ENCODE measurements around the gene ARL15. TPM values are rescaled to one million over a fixed set of nuclear protein-coding genes. Genes with fewer than 3 reads are reported as not detected.

ARL15 gene
- total RNA-seq, 6 donors from 2014 or later: 6.7 to 36.4 (median 20.7) TPM

- Histone ChIP-seq H3K4me1 (no peaks in the 10 kb centered on the region), H3K4me3 (no peak overlapping the region), H3K36me3 (no peaks in the 10 kb centered on the region), H3K27me3 (no peaks in the 10 kb centered on the region), H3K9me3 (no peaks in the 10 kb centered on the region), H3K27ac (no peak overlapping the region)
- no peak for DNase-seq
- ATAC-seq (ENCODE audit: low FRiP score in 2 of 2): no peak
- TF ChIP-seq CTCF (IDR thresholded peaks at IDR 0.05) (no peak), EP300 (IDR thresholded peaks at IDR 0.05) (no peak), POLR2AphosphoS5 (IDR thresholded peaks at IDR 0.05) (no peak), POLR2A (IDR thresholded peaks at IDR 0.05) (no peak)
- WGBS, 2 donors: 91 to 100% methylated on average over 1 of the region's 1 CpG
Observed at GRCh38 chr5:54040804-54041203, 269.6 kb downstream of the ARL15 start.

GRCh38 chr5:54040018-54040417 lies 270.4 kb downstream of the ARL15 start:
- no peaks in the 10 kb centered on the region for H3K9me3 ChIP-seq
- TF ChIP-seq CTCF (IDR thresholded peaks at IDR 0.05) (no peak), EP300 (IDR thresholded peaks at IDR 0.05) (no peak), POLR2A (IDR thresholded peaks at IDR 0.05) (no peak), POLR2AphosphoS5 (IDR thresholded peaks at IDR 0.05) (no peak)
- ATAC-seq (ENCODE audit: low FRiP score in 2 of 2) (no peak), DNase-seq (no peak)
- H3K36me3 ChIP-seq: no peaks in the 10 kb centered on the region
- no peaks in the 10 kb centered on the region for H3K4me1 ChIP-seq
- 83 to 89% methylated on average over 1 of the region's 1 CpG for WGBS, 2 donors
- H3K27me3 ChIP-seq: no peaks in the 10 kb centered on the region
- no peak overlapping the region for H3K4me3 ChIP-seq
- H3K27ac ChIP-seq: no peak overlapping the region

- WGBS, 2 donors: 73 to 85% methylated on average over 1 of the region's 1 CpG
- H3K36me3 ChIP-seq: no peaks in the 10 kb centered on the region
- no peak overlapping the region for H3K4me3 ChIP-seq
- no peaks in the 10 kb centered on the region for H3K4me1 ChIP-seq
- no peak overlapping the region for H3K27ac ChIP-seq
- no peaks in the 10 kb centered on the region for H3K9me3 ChIP-seq
- TF ChIP-seq EP300 (IDR thresholded peaks at IDR 0.05) (no peak), POLR2AphosphoS5 (IDR thresholded peaks at IDR 0.05) (no peak), CTCF (IDR thresholded peaks at IDR 0.05) (no peak), POLR2A (IDR thresholded peaks at IDR 0.05) (no peak)
- no peaks in the 10 kb centered on the region for H3K27me3 ChIP-seq
- DNase-seq (no peak), ATAC-seq (ENCODE audit: low FRiP score in 2 of 2) (no peak)
Observed at GRCh38 chr5:54037205-54037604, 273.2 kb downstream of the ARL15 start.

- ATAC-seq (ENCODE audit: low FRiP score in 2 of 2) (no peak), DNase-seq (no peak)
- H3K27me3 ChIP-seq: no peaks in the 10 kb centered on the region
- H3K9me3 ChIP-seq: no peaks in the 10 kb centered on the region
- no peaks in the 10 kb centered on the region for H3K4me1 ChIP-seq
- TF ChIP-seq CTCF (IDR thresholded peaks at IDR 0.05) (no peak), POLR2A (IDR thresholded peaks at IDR 0.05) (no peak), EP300 (IDR thresholded peaks at IDR 0.05) (no peak), POLR2AphosphoS5 (IDR thresholded peaks at IDR 0.05) (no peak)
- no peak overlapping the region for H3K4me3 ChIP-seq
- WGBS, 2 donors: 91 to 93% methylated on average over 3 of the region's 3 CpGs
- no peaks in the 10 kb centered on the region for H3K36me3 ChIP-seq
- H3K27ac ChIP-seq: no peak overlapping the region
Observed at GRCh38 chr5:54030981-54031380, 279.4 kb downstream of the ARL15 start.

GRCh38 chr5:54024466-54024865 lies 285.9 kb downstream of the ARL15 start:
- Histone ChIP-seq H3K27ac (no peak overlapping the region), H3K36me3 (no peaks in the 10 kb centered on the region), H3K9me3 (no peaks in the 10 kb centered on the region), H3K4me3 (no peak overlapping the region), H3K4me1 (no peaks in the 10 kb centered on the region), H3K27me3 (no peaks in the 10 kb centered on the region)
- 92 to 97% methylated on average over 1 of the region's 1 CpG for WGBS, 2 donors
- TF ChIP-seq EP300 (IDR thresholded peaks at IDR 0.05) (no peak), CTCF (IDR thresholded peaks at IDR 0.05) (no peak), POLR2AphosphoS5 (IDR thresholded peaks at IDR 0.05) (no peak), POLR2A (IDR thresholded peaks at IDR 0.05) (no peak)
- DNase-seq (no peak), ATAC-seq (ENCODE audit: low FRiP score in 2 of 2) (no peak)

All from upper lobe of left lung (tissue), 6 donors.